ENCODE results near the gene SEC61B. TPM values are rescaled to one million over a fixed set of nuclear protein-coding genes. Genes with fewer than 3 reads are reported as not detected.
"Not testable (repeated sequence)": the region's sequence is repeated elsewhere in the genome, so short reads cannot be mapped to it uniquely, and the experiment has no call there.

SEC61B gene
- total RNA-seq, 2 experiments from 2014 or later: 161 to 166 TPM

GRCh38 chr9:99222416-99223270 lies 561 bp downstream of the SEC61B start:
- H3K36me3 Mint-ChIP-seq: peaks cover 42% of the 10 kb centered on the region
- intact Hi-C loops (cut with micrococcal nuclease): loop anchor here (1.0 to 2.0 kb wide), 4 partner anchors 32 to 877 kb away; partner anchors contain the start of gene INVS
- ChIA-PET CTCF (interaction anchor here (1.0 to 3.1 kb wide), 4 partner anchors 9 to 37 kb away, joined by 4 to 32 read pairs (median 10); no protein-coding TSS in a partner anchor), POLR2A (interaction anchor here (0.9 to 1.9 kb wide), 9 partner anchors 9 to 41 kb away, joined by 3 to 10 read pairs (median 5); no protein-coding TSS in a partner anchor)
- no peaks in the 10 kb centered on the region for H3K9me3 Mint-ChIP-seq
- no peaks in the 10 kb centered on the region for H3K27me3 Mint-ChIP-seq
- peaks cover 60% of the 10 kb centered on the region for H3K4me1 Mint-ChIP-seq (ENCODE audit: low read depth)
- H3K27ac Mint-ChIP-seq: peak overlapping the region; percentile 95
- H3K4me3 Mint-ChIP-seq: peak overlapping the region; percentile 97
- DNase-seq: no peak

DNA sequence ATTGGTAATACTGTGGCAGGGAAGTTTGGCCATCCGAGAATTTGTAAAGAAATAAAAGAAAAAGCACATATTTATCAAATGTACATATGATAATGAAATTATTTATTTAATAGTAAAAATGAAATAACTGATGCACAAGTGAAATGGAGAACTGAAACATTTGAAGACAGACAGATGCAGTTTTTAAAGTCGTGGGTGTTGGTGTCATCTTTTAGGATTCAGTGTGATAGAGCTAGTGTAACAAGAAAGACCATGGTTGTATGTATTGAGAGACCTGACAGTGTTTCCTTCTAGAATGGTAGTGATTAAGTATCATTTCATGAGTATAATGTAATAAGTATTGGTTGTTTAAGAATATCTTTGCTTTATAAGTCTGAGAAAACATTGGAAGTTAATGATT lies 2.4 kb downstream of the SEC61B start:
- H3K27ac Mint-ChIP-seq: no peak overlapping the region
- CTCF ChIA-PET: interaction anchor here (1.7 kb wide), 1 partner anchor 600 kb away, joined by 4 read pairs; no protein-coding TSS in a partner anchor
- H3K27me3 Mint-ChIP-seq: no peaks in the 10 kb centered on the region
- POLR2A ChIA-PET: no interaction called here
- intact Hi-C loops (cut with micrococcal nuclease): no loop called here
- DNase-seq: no peak
- H3K4me1 Mint-ChIP-seq (ENCODE audit: low read depth): peaks cover 51% of the 10 kb centered on the region
- H3K36me3 Mint-ChIP-seq: peaks cover 39% of the 10 kb centered on the region
- no peaks in the 10 kb centered on the region for H3K9me3 Mint-ChIP-seq
- H3K4me3 Mint-ChIP-seq: no peak overlapping the region

DNA sequence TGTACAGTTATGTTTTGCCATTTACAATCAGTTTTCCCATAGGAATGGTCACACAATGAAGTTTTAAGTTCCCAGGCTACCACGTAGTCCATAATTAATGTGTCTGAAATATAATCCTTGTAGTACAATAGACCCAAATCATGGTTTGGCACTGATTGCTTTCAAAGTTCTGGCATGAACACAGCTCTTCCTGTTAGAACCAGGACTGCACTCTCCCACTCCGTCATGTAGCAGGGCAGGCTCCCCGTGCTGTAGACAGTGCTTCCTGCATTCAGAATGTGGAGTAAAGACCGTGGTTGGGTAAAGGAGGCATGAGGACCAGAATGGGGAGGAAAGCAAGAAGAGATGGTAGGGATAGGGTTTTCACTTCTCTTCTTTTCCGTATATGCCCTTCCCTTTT lies 4.0 kb downstream of the SEC61B start:
- H3K9me3 Mint-ChIP-seq: no peaks in the 10 kb centered on the region
- POLR2A ChIA-PET: no interaction called here
- CTCF ChIA-PET: no interaction called here
- H3K27me3 Mint-ChIP-seq: no peaks in the 10 kb centered on the region
- peaks cover 38% of the 10 kb centered on the region for H3K4me1 Mint-ChIP-seq (ENCODE audit: low read depth)
- peaks cover 40% of the 10 kb centered on the region for H3K36me3 Mint-ChIP-seq
- DNase-seq: no peak
- H3K4me3 Mint-ChIP-seq: no peak overlapping the region
- intact Hi-C loops (cut with micrococcal nuclease): no loop called here
- H3K27ac Mint-ChIP-seq: no peak overlapping the region

- peaks cover 36% of the 10 kb centered on the region for H3K36me3 Mint-ChIP-seq
- H3K9me3 Mint-ChIP-seq: no peaks in the 10 kb centered on the region
Observed at GRCh38 chr9:99230206-99230605, 8.1 kb downstream of the SEC61B start.

DNA sequence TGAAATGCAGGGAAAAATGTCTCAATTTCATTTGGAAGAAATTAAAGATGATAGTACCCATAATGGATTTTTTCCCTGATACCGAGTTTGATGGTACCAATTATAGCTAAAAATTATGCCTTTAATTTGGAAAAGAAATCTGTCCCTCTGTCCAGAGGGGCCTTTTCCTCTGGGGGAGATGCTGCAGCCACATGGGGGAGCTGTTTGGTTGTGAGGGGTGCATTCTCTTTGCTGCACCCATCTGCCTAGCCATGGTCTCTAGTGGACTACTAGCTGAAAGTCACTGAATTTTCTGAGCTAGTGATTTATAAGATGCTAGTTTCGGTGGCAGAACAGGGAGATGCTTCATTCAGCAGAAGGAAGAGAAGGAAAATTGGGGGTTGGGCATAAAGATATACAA lies 9.6 kb downstream of the SEC61B start:
- POLR2A ChIA-PET: interaction anchor here (2.5 kb wide), 1 partner anchor 9 kb away, joined by 10 read pairs; the partner anchor contains the start of genes ALG2 and SEC61B
- no peaks in the 10 kb centered on the region for H3K27me3 Mint-ChIP-seq
- H3K4me1 Mint-ChIP-seq (ENCODE audit: low read depth): peaks cover 15% of the 10 kb centered on the region
- CTCF ChIA-PET: interaction anchor here (0.7 to 2.5 kb wide), 23 partner anchors 9 to 780 kb away, joined by 3 to 32 read pairs (median 4); partner anchors contain the start of genes ALG2 and SEC61B
- peaks cover 31% of the 10 kb centered on the region for H3K36me3 Mint-ChIP-seq
- DNase-seq: peak; percentile 60
- H3K4me3 Mint-ChIP-seq: no peak overlapping the region
- intact Hi-C loops (cut with micrococcal nuclease): no loop called here
- H3K27ac Mint-ChIP-seq: no peak overlapping the region
- H3K9me3 Mint-ChIP-seq: no peaks in the 10 kb centered on the region

More at GRCh38 chr9:99230206-99230605, 8.1 kb downstream of the SEC61B start:
- intact Hi-C loops (cut with micrococcal nuclease): no loop called here
- no peak for DNase-seq
- Mint-ChIP-seq H3K27me3 (no peaks in the 10 kb centered on the region), H3K27ac (no peak overlapping the region), H3K4me1 (ENCODE audit: low read depth) (peaks cover 11% of the 10 kb centered on the region), H3K4me3 (no peak overlapping the region)
- ChIA-PET CTCF (interaction anchor here (0.9 kb wide), 1 partner anchor 67 kb away, joined by 3 read pairs; no protein-coding TSS in a partner anchor), POLR2A (interaction anchor here (2.5 kb wide), 1 partner anchor 8 kb away, joined by 10 read pairs; the partner anchor contains the start of genes ALG2 and SEC61B)

- Mint-ChIP-seq H3K9me3 (no peaks in the 10 kb centered on the region), H3K4me3 (no peak overlapping the region), H3K27ac (no peak overlapping the region), H3K36me3 (peaks cover 26% of the 10 kb centered on the region), H3K27me3 (no peaks in the 10 kb centered on the region), H3K4me1 (ENCODE audit: low read depth) (peaks cover 13% of the 10 kb centered on the region)
- ChIA-PET POLR2A (interaction anchor here (1.0 to 1.5 kb wide), 2 partner anchors 13 to 131 kb away, joined by 3 to 6 read pairs; partner anchors contain the start of genes ALG2 and SEC61B), CTCF (no interaction called here)
- no peak for DNase-seq
- intact Hi-C loops (cut with micrococcal nuclease): no loop called here
Observed at GRCh38 chr9:99234618-99235017, 12.5 kb downstream of the SEC61B start.

GRCh38 chr9:99235069-99235468 lies 13.0 kb downstream of the SEC61B start:
- no peaks in the 10 kb centered on the region for H3K9me3 Mint-ChIP-seq
- H3K27me3 Mint-ChIP-seq: no peaks in the 10 kb centered on the region
- H3K4me3 Mint-ChIP-seq: no peak overlapping the region
- H3K27ac Mint-ChIP-seq: no peak overlapping the region
- ChIA-PET POLR2A (no interaction called here), CTCF (no interaction called here)
- peaks cover 13% of the 10 kb centered on the region for H3K4me1 Mint-ChIP-seq (ENCODE audit: low read depth)
- intact Hi-C loops (cut with micrococcal nuclease): no loop called here
- H3K36me3 Mint-ChIP-seq: peaks cover 29% of the 10 kb centered on the region
- no peak for DNase-seq

- Mint-ChIP-seq H3K36me3 (peaks cover 24% of the 10 kb centered on the region), H3K4me1 (ENCODE audit: low read depth) (peaks cover 13% of the 10 kb centered on the region), H3K4me3 (no peak overlapping the region), H3K9me3 (no peaks in the 10 kb centered on the region), H3K27me3 (no peaks in the 10 kb centered on the region), H3K27ac (peak overlapping the region; percentile 58)
- ChIA-PET POLR2A (no interaction called here), CTCF (no interaction called here)
- peak; percentile 52 for DNase-seq
- intact Hi-C loops (cut with micrococcal nuclease): loop anchor here (2.0 kb wide), 1 partner anchor 19 kb away; no protein-coding TSS in a partner anchor
Observed at GRCh38 chr9:99235926-99236634, 14.0 kb downstream of the SEC61B start.

DNA sequence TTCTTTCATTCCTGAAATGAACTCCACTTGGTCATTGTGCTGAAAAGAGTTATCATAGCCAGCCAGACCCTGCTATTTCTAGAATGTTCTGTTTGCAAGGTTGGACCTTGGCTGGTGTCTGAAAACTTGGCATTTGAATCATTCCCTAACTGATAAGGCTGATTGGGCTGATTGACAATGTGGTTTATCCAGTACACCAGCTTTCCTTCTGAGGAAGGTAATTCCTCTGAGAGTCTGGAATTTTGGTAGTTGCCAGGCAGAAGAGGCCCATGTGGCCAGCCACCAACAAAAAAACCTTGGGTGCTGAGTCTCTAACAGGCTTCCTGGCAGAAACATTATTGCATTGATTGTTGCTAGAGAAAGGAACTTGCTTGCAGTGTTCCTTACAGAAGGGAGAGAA lies 15.3 kb downstream of the SEC61B start:
- no peak for DNase-seq
- no peak overlapping the region for H3K27ac Mint-ChIP-seq
- H3K9me3 Mint-ChIP-seq: no peaks in the 10 kb centered on the region
- no peaks in the 10 kb centered on the region for H3K27me3 Mint-ChIP-seq
- intact Hi-C loops (cut with micrococcal nuclease): loop anchor here (2.0 kb wide), 1 partner anchor 17 kb away; no protein-coding TSS in a partner anchor
- ChIA-PET POLR2A (no interaction called here), CTCF (no interaction called here)
- no peak overlapping the region for H3K4me3 Mint-ChIP-seq
- peaks cover 23% of the 10 kb centered on the region for H3K36me3 Mint-ChIP-seq
- H3K4me1 Mint-ChIP-seq (ENCODE audit: low read depth): peaks cover 13% of the 10 kb centered on the region

DNA sequence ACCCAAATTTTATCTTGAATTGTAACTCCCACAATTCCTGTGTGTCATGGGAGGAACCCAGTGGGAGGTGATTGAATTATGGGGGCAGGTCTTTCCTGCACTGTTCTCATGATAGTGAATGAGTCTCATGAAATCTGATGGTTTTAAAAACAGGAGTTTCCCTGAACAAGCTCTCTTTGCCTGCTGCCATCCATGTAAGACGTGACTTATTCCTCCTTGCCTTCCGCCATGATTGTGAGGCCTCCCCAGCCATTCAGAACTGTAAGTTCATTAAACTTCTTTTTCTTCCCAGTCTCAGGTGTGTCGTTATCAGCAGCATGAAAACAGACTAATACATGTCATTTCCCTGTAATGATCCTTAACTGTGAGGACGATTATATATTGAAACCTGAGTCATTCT lies 15.8 kb downstream of the SEC61B start:
- DNase-seq, H3K9me3 Mint-ChIP-seq, H3K27ac Mint-ChIP-seq, H3K4me3 Mint-ChIP-seq, POLR2A ChIA-PET, H3K27me3 Mint-ChIP-seq, CTCF ChIA-PET: not testable (repeated sequence)
- peaks cover 26% of the 10 kb centered on the region for H3K36me3 Mint-ChIP-seq
- H3K4me1 Mint-ChIP-seq (ENCODE audit: low read depth): peaks cover 13% of the 10 kb centered on the region
- intact Hi-C loops (cut with micrococcal nuclease): loop anchor here (2.0 kb wide), 1 partner anchor 17 kb away; no protein-coding TSS in a partner anchor

DNA sequence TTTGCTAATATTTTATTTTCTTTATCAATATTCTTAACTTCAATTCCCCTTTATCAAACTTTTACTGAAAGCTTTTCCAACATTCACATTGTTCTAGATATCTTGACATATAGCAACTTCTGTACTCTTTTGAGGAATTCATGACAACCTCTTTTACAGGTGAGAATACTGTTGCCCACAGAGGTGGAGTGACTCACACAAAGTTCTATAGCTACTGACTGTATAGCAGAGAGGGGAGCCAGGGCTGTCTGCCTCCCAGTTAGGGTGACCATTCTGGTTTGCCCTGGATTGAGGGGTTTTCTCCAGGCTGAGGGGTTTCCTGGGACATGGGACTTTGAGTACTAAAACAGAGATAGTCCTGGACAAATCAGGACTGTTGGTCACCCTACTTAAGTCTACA lies 16.2 kb downstream of the SEC61B start:
- no peak overlapping the region for H3K4me3 Mint-ChIP-seq
- ChIA-PET POLR2A (no interaction called here), CTCF (no interaction called here)
- peaks cover 13% of the 10 kb centered on the region for H3K4me1 Mint-ChIP-seq (ENCODE audit: low read depth)
- H3K36me3 Mint-ChIP-seq: peaks cover 23% of the 10 kb centered on the region
- no peaks in the 10 kb centered on the region for H3K27me3 Mint-ChIP-seq
- DNase-seq: no peak
- H3K9me3 Mint-ChIP-seq: no peaks in the 10 kb centered on the region
- no peak overlapping the region for H3K27ac Mint-ChIP-seq
- intact Hi-C loops (cut with micrococcal nuclease): no loop called here

Data from activated CD4-positive, alpha-beta memory T cell treated with anti-CD3 and anti-CD28 coated beads for 36 hours (primary cell).